Uterus (tissue), 4 donors: ENCODE data around the gene CCDC28B. TPM values are rescaled to one million over a fixed set of nuclear protein-coding genes. Genes with fewer than 3 reads are reported as not detected.
A peak's percentile ranks its signal among the peaks of the same experiment; 100 is the strongest.

ENCODE experiments used
- DNase-seq, 2 donors: peaks; one replicate each; pipeline ENCODE4 v3.0.0-alpha.2; 2019 to 2020
- H3K27ac ChIP-seq, 2 donors: fragments of 200-600 bp; sonication (generic); 1 replicate in 1 of 2; 2 replicates in 1 of 2; pipeline ENCODE4 v1.5.1; 2016 to 2018
- H3K27me3 ChIP-seq, 2 donors: fragments of 200-600 bp; sonication (generic); one replicate each; pipeline ENCODE4 v1.5.1; 2018 to 2019; ENCODE audit warnings: control low read depth in 1 of 2
- H3K36me3 ChIP-seq, 2 donors: fragments of 200-600 bp; sonication (generic); one replicate each; pipeline ENCODE4 v1.5.1; 2019; ENCODE audit warnings: control low read depth in 1 of 2
- H3K4me1 ChIP-seq, 2 donors: fragments of 200-600 bp; sonication (generic); one replicate each; pipeline ENCODE4 v1.5.1; 2018 to 2019; ENCODE audit warnings: control low read depth in 1 of 2
- H3K4me3 ChIP-seq, 2 donors: fragments of 200-600 bp; sonication (generic); 1 replicate in 1 of 2; 2 replicates in 1 of 2; pipeline ENCODE4 v1.5.1; 2018 to 2019; ENCODE audit warnings: mild to moderate bottlenecking in 1 of 2
- H3K9me3 ChIP-seq, 2 donors: fragments of 200-600 bp; sonication (generic); one replicate each; pipeline ENCODE4 v1.5.1; 2019; ENCODE audit warnings: control low read depth in 1 of 2
- CTCF ChIP-seq, 4 experiments: fragments of 200-600 bp in 2 of 4; fragments of 450-650 bp in 2 of 4; sonication (generic) in 2 of 4; IDR thresholded peaks; one replicate each; pipeline ENCODE4 v1.5.1; 2016 to 2019; ENCODE audit warnings: antibody characterized with exemption in 4 of 4, mild to moderate bottlenecking in 2 of 4, moderate library complexity in 1 of 4
- POLR2A ChIP-seq, 2 donors: fragments of 450-650 bp; IDR thresholded peaks; one replicate each; pipeline ENCODE4 v1.6.1; 2016; ENCODE audit warnings: antibody characterized with exemption in 2 of 2, mild to moderate bottlenecking in 1 of 2, moderate library complexity in 1 of 2
- intact Hi-C: fragments of 100-400 bp; cut with DNase I; formaldehyde crosslinking; loops from one replicate; pipeline ENCODE4 v1.15.1; 2023; ENCODE audit warnings: low total_unique reads
- total RNA-seq, 4 donors: library from RNA; depleted of rRNA in 3 of 4; stranded (reverse); fragments of >200 nt in 3 of 4; gene quantifications; one replicate each; pipeline versions ENCODE4 v1.1.0 to v1.2.4, GENCODE V29; 2014 to 2023
- donor health status: DM: yes; HTN: yes; CAD: no.

Gene CCDC28B
- total RNA-seq, 4 donors from 2014 or later = 3.5 to 21.5 (median 7.4) TPM; not detected in 1

GRCh38 chr1:32241001-32241763, 40.8 kb downstream of the CCDC28B start:
- Histone ChIP-seq H3K36me3 (no peaks in the 10 kb centered on the region), H3K9me3 (no peaks in the 10 kb centered on the region), H3K27ac (peak overlapping the region; percentile 79 to 85), H3K4me1 (peaks cover 0 to 6% of the 10 kb centered on the region in 2 donors), H3K4me3 (peak overlapping the region; percentile 60 to 68), H3K27me3 (no peaks in the 10 kb centered on the region)
- TF ChIP-seq POLR2A (IDR thresholded peaks at IDR 0.05) (no peak), CTCF (IDR thresholded peaks at IDR 0.05) (no peak)
- peak; percentile 52 to 67 for DNase-seq
- intact Hi-C loops = loop anchor here (10.0 kb wide), 1 partner anchor 74 kb away; no protein-coding TSS in a partner anchor

GRCh38 chr1:32242341-32242851, 42.0 kb downstream of the CCDC28B start:
- no peaks in the 10 kb centered on the region for H3K9me3 ChIP-seq
- H3K4me1 ChIP-seq = peaks cover 0 to 6% of the 10 kb centered on the region in 2 donors
- no peak overlapping the region for H3K4me3 ChIP-seq
- peak overlapping the region in 1 of 2 donors; percentile 85 for H3K27ac ChIP-seq
- TF ChIP-seq CTCF (IDR thresholded peaks at IDR 0.05) = no peak
- no peak for TF ChIP-seq POLR2A (IDR thresholded peaks at IDR 0.05)
- intact Hi-C loops = loop anchor here (10.0 kb wide), 1 partner anchor 72 kb away; no protein-coding TSS in a partner anchor
- no peaks in the 10 kb centered on the region for H3K27me3 ChIP-seq
- peak in 1 of 2 donors; percentile 29 for DNase-seq
- no peaks in the 10 kb centered on the region for H3K36me3 ChIP-seq

- H3K36me3 ChIP-seq = no peaks in the 10 kb centered on the region
- H3K9me3 ChIP-seq = no peaks in the 10 kb centered on the region
- peak within 1 kb of the TSS; percentile 67 for H3K27ac ChIP-seq
- intact Hi-C loops = loop anchor here (10.0 kb wide), 1 partner anchor 68 kb away; no protein-coding TSS in a partner anchor
- no peaks in the 10 kb centered on the region for H3K4me1 ChIP-seq
- no peak within 1 kb of the TSS for H3K4me3 ChIP-seq
- no peaks in the 10 kb centered on the region for H3K27me3 ChIP-seq
- peak; percentile 44 to 74 for DNase-seq
- no peak for TF ChIP-seq POLR2A (IDR thresholded peaks at IDR 0.05)
- TF ChIP-seq CTCF (IDR thresholded peaks at IDR 0.05) = no peak
Measured at GRCh38 chr1:32246888-32247273, 46.5 kb downstream of the CCDC28B start, which contains the start of gene FAM167B. TSS of gene FAM167B (plus strand) at chr1:32247222. CDS start at chr1:32247422, 200 bp downstream.

GRCh38 chr1:32247452-32247851, 47.1 kb downstream of the CCDC28B start:
- intact Hi-C loops = loop anchor here (10.0 kb wide), 1 partner anchor 67 kb away; no protein-coding TSS in a partner anchor
- no peaks in the 10 kb centered on the region for H3K4me1 ChIP-seq
- H3K36me3 ChIP-seq = no peaks in the 10 kb centered on the region
- no peaks in the 10 kb centered on the region for H3K9me3 ChIP-seq
- H3K27me3 ChIP-seq = no peaks in the 10 kb centered on the region
- peak overlapping the region; percentile 67 for H3K27ac ChIP-seq
- no peak for TF ChIP-seq CTCF (IDR thresholded peaks at IDR 0.05)
- no peak for TF ChIP-seq POLR2A (IDR thresholded peaks at IDR 0.05)
- peak in 1 of 2 donors; percentile 21 for DNase-seq
- no peak overlapping the region for H3K4me3 ChIP-seq
